ENCODE data around the gene KRT3. TPM values are rescaled to one million over a fixed set of nuclear protein-coding genes. Genes with fewer than 3 reads are reported as not detected.
A peak's percentile ranks its signal among the peaks of the same experiment; 100 is the strongest.

Gene KRT3
- total and polyA plus RNA-seq, 9 of the 15 experiments (the other 6 are each of a cell fraction or from before 2014, with no cell fraction given) = not detected

DNA sequence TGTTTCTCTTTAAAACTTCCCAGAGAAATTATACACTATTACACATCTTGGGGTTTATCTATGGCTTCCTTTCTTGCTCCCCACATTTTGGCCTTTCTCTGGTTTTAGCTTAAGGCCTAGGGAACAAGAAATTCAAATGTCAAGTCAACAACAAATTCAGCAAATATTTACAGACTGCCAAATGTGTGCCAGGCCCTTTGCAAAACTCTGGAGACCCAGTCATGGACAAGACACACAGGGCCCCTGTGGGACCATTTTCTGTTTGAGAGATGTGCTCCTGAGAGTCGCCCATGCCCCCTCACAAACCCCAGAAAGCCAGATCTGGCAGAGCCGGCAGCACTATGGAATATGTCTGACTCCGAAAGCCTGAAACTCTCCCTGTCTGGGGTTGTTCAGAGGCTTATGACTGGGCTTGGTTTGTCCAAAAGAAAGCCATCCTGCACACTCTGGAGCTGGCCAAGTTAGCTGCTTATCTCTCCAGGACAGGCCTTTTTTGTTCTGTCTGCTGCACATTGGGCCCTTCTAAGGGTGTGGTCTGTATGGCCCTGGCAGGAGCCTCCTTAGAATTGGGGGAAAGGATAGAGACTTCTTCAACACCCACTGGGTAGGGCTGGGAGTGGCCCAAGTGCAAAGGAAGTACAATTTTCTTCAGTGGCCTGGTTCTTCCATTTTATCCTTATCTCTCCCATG lies 1.1 kb upstream of the KRT3 start (continued):
- TF ChIP-seq, protein P1, sequence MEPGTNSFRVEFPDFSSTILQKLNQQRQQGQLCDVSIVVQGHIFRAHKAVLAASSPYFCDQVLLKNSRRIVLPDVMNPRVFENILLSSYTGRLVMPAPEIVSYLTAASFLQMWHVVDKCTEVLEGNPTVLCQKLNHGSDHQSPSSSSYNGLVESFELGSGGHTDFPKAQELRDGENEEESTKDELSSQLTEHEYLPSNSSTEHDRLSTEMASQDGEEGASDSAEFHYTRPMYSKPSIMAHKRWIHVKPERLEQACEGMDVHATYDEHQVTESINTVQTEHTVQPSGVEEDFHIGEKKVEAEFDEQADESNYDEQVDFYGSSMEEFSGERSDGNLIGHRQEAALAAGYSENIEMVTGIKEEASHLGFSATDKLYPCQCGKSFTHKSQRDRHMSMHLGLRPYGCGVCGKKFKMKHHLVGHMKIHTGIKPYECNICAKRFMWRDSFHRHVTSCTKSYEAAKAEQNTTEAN (CRISPR knock-in tag; IDR thresholded peaks at IDR 0.05) = no peak; the same call in 1 of the 2 replicates
- TF ChIP-seq HMGN3 (IDR thresholded peaks at IDR 0.05; ENCODE audit: borderline replicate concordance, extremely low read depth, insufficient read length, low read depth, low read length) (no peak), ZNF76 (CRISPR knock-in tag; IDR thresholded peaks at IDR 0.05; ENCODE audit: borderline replicate concordance) (no peak), LEF1 (IDR thresholded peaks at IDR 0.05) (peak; percentile 57; the same call in 1 of the 2 replicates), TAF1 (IDR thresholded peaks at IDR 0.05; ENCODE audit: control insufficient read depth, extremely low read depth, insufficient read depth, low read length, severe bottlenecking) (peak; percentile 37), JUND (IDR thresholded peaks at IDR 0.05; ENCODE audit: borderline replicate concordance, low read depth, low read length) (peak; percentile 62; the same call in 1 of the 2 replicates), JUND (tag; IDR thresholded peaks at IDR 0.05; ENCODE audit: borderline replicate concordance, low read depth, low read length) (no peak; the same call in 2 of the 3 replicates), KLF16 (IDR thresholded peaks at IDR 0.05) (peak; percentile 78), POLR2A (conservative IDR thresholded peaks at IDR 0.05) (no peak), KDM2B (CRISPR knock-in tag; IDR thresholded peaks at IDR 0.05) (no peak), BHLHE40 (IDR thresholded peaks at IDR 0.05; ENCODE audit: low read length) (peak; percentile 65; the same call in 1 of the 2 replicates), MIER1 (IDR thresholded peaks at IDR 0.05; ENCODE audit: low read depth) (no peak), ZNF121 (CRISPR knock-in tag; conservative IDR thresholded peaks at IDR 0.05) (no peak), BRD4 (IDR thresholded peaks at IDR 0.05) (no peak), ZNF140 (CRISPR knock-in tag; IDR thresholded peaks at IDR 0.05) (no peak), STAG1 (CRISPR knock-in tag; IDR thresholded peaks at IDR 0.05; ENCODE audit: borderline replicate concordance) (no peak), MTA3 (IDR thresholded peaks at IDR 0.05; ENCODE audit: borderline replicate concordance) (no peak), CBX5 (IDR thresholded peaks at IDR 0.05; ENCODE audit: borderline replicate concordance, low read depth) (no peak), NFRKB (IDR thresholded peaks at IDR 0.05; ENCODE audit: low read depth) (no peak), FOXK2 (conservative IDR thresholded peaks at IDR 0.05 in 1 of 2, IDR thresholded peaks at IDR 0.05 in 1 of 2; ENCODE audit: low read depth in 2 of 2) (peak in 1 of 2 experiments; percentile 22; a peak in 1 of 4 replicates)
- TF ChIP-seq, protein P2, sequence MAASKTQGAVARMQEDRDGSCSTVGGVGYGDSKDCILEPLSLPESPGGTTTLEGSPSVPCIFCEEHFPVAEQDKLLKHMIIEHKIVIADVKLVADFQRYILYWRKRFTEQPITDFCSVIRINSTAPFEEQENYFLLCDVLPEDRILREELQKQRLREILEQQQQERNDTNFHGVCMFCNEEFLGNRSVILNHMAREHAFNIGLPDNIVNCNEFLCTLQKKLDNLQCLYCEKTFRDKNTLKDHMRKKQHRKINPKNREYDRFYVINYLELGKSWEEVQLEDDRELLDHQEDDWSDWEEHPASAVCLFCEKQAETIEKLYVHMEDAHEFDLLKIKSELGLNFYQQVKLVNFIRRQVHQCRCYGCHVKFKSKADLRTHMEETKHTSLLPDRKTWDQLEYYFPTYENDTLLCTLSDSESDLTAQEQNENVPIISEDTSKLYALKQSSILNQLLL (CRISPR knock-in tag; IDR thresholded peaks at IDR 0.05; ENCODE audit: borderline replicate concordance) = no peak
- TF ChIP-seq, protein P3, sequence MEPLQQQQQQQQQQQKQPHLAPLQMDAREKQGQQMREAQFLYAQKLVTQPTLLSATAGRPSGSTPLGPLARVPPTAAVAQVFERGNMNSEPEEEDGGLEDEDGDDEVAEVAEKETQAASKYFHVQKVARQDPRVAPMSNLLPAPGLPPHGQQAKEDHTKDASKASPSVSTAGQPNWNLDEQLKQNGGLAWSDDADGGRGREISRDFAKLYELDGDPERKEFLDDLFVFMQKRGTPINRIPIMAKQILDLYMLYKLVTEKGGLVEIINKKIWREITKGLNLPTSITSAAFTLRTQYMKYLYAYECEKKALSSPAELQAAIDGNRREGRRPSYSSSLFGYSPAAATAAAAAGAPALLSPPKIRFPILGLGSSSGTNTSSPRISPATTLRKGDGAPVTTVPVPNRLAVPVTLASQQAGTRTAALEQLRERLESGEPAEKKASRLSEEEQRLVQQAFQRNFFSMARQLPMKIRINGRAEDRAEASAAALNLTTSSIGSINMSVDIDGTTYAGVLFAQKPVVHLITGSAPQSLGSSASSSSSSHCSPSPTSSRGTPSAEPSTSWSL (CRISPR knock-in tag; IDR thresholded peaks at IDR 0.05; ENCODE audit: borderline replicate concordance) = no peak
- TF ChIP-seq, protein P4, sequence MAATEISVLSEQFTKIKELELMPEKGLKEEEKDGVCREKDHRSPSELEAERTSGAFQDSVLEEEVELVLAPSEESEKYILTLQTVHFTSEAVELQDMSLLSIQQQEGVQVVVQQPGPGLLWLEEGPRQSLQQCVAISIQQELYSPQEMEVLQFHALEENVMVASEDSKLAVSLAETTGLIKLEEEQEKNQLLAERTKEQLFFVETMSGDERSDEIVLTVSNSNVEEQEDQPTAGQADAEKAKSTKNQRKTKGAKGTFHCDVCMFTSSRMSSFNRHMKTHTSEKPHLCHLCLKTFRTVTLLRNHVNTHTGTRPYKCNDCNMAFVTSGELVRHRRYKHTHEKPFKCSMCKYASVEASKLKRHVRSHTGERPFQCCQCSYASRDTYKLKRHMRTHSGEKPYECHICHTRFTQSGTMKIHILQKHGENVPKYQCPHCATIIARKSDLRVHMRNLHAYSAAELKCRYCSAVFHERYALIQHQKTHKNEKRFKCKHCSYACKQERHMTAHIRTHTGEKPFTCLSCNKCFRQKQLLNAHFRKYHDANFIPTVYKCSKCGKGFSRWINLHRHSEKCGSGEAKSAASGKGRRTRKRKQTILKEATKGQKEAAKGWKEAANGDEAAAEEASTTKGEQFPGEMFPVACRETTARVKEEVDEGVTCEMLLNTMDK (IDR thresholded peaks at IDR 0.05; ENCODE audit: borderline replicate concordance, insufficient read depth, low read depth, low read length, poor library complexity, severe bottlenecking) = no peak
